ENCODE data around the gene TMPRSS3. TPM values are rescaled to one million over a fixed set of nuclear protein-coding genes. Genes with fewer than 3 reads are reported as not detected.

The TMPRSS3 gene
- total RNA-seq, 1 donor from 2014 or later = 14.4 TPM

GRCh38 chr21:42405064-42406013 lies 9.5 kb upstream of the TMPRSS3 start:
- H3K27me3 Mint-ChIP-seq = peaks cover 5% of the 10 kb centered on the region
- H3K36me3 Mint-ChIP-seq (ENCODE audit: insufficient read depth) = no peaks in the 10 kb centered on the region
- no peak for DNase-seq (ENCODE audit: low spot score, unreplicated experiment)
- H3K4me1 Mint-ChIP-seq (ENCODE audit: low read depth) = peaks cover 12% of the 10 kb centered on the region
- H3K4me3 Mint-ChIP-seq (ENCODE audit: low read depth) = no peak overlapping the region
- H3K9me3 Mint-ChIP-seq (ENCODE audit: low read depth) = no peaks in the 10 kb centered on the region
- no peak overlapping the region for H3K27ac Mint-ChIP-seq
- TF ChIP-seq CTCF (IDR thresholded peaks at IDR 0.05; ENCODE audit: unreplicated experiment) = no peak

- H3K27me3 Mint-ChIP-seq = peaks cover 3% of the 10 kb centered on the region
- no peak for TF ChIP-seq CTCF (IDR thresholded peaks at IDR 0.05; ENCODE audit: unreplicated experiment)
- H3K36me3 Mint-ChIP-seq (ENCODE audit: insufficient read depth) = no peaks in the 10 kb centered on the region
- DNase-seq (ENCODE audit: low spot score, unreplicated experiment) = no peak
- H3K4me1 Mint-ChIP-seq (ENCODE audit: low read depth) = peaks cover 12% of the 10 kb centered on the region
- no peak overlapping the region for H3K4me3 Mint-ChIP-seq (ENCODE audit: low read depth)
- no peak overlapping the region for H3K27ac Mint-ChIP-seq
- no peaks in the 10 kb centered on the region for H3K9me3 Mint-ChIP-seq (ENCODE audit: low read depth)
These were observed 8.7 kb upstream of the TMPRSS3 start for GRCh38 chr21:42404539-42404938.

- peaks cover 14% of the 10 kb centered on the region for H3K4me1 Mint-ChIP-seq (ENCODE audit: low read depth)
These were observed 7.9 kb upstream of the TMPRSS3 start, which contains the start of gene UBASH3A for GRCh38 chr21:42403611-42404231. UBASH3A (plus strand) TSS chr21:42403902; CDS start chr21:42403946, 44 bp downstream.

GRCh38 chr21:42401820-42402251 lies 6.0 kb upstream of the TMPRSS3 start:
- Mint-ChIP-seq H3K36me3 (ENCODE audit: insufficient read depth) (no peaks in the 10 kb centered on the region), H3K4me3 (ENCODE audit: low read depth) (no peak overlapping the region), H3K27me3 (peaks cover 3% of the 10 kb centered on the region), H3K9me3 (ENCODE audit: low read depth) (no peaks in the 10 kb centered on the region), H3K4me1 (ENCODE audit: low read depth) (peaks cover 21% of the 10 kb centered on the region), H3K27ac (no peak overlapping the region)
- TF ChIP-seq CTCF (IDR thresholded peaks at IDR 0.05; ENCODE audit: unreplicated experiment) = no peak
- DNase-seq (ENCODE audit: low spot score, unreplicated experiment) = no peak

More at GRCh38 chr21:42403611-42404231, 7.9 kb upstream of the TMPRSS3 start, which contains the start of gene UBASH3A:
- H3K36me3 Mint-ChIP-seq (ENCODE audit: insufficient read depth) = no peaks in the 10 kb centered on the region
- no peak within 1 kb of the TSS for H3K4me3 Mint-ChIP-seq (ENCODE audit: low read depth)
- no peak for DNase-seq (ENCODE audit: low spot score, unreplicated experiment)
- TF ChIP-seq CTCF (IDR thresholded peaks at IDR 0.05; ENCODE audit: unreplicated experiment) = no peak
- no peak within 1 kb of the TSS for H3K27ac Mint-ChIP-seq
- no peaks in the 10 kb centered on the region for H3K9me3 Mint-ChIP-seq (ENCODE audit: low read depth)
- H3K27me3 Mint-ChIP-seq = peaks cover 3% of the 10 kb centered on the region

GRCh38 chr21:42401154-42401553 lies 5.3 kb upstream of the TMPRSS3 start:
- Mint-ChIP-seq H3K27me3 (peaks cover 3% of the 10 kb centered on the region), H3K9me3 (ENCODE audit: low read depth) (no peaks in the 10 kb centered on the region), H3K4me3 (ENCODE audit: low read depth) (no peak overlapping the region), H3K27ac (no peak overlapping the region), H3K4me1 (ENCODE audit: low read depth) (peaks cover 21% of the 10 kb centered on the region), H3K36me3 (ENCODE audit: insufficient read depth) (no peaks in the 10 kb centered on the region)
- no peak for DNase-seq (ENCODE audit: low spot score, unreplicated experiment)
- TF ChIP-seq CTCF (IDR thresholded peaks at IDR 0.05; ENCODE audit: unreplicated experiment) = no peak
